Stimulated activated naive B cell treated with anti-CD40 and anti-IgM and Interleukin-4, amounts not matched to agents 10 μg/mL and 1 μg/mL and 100 μg/mL, for 72 hours (primary cell): ENCODE measurements around the gene PGBD4.
A peak's percentile ranks its signal among the peaks of the same experiment; 100 is the strongest.

ENCODE experiments used
- ATAC-seq, 2 donors: fragments of 150-1000 bp; cut with Tn5 transposase; replicated peaks; 2 replicates each; pipeline ENCODE4 v1.10.0; 2021; ENCODE audit warnings: moderate library complexity in 1 of 2
- DNase-seq: peaks from one replicate; pipeline ENCODE4 v3.0.0; 2021
- H3K27ac Mint-ChIP-seq: one replicate; pipeline ENCODE4 v1.8.0; 2022; ENCODE audit warnings: mild to moderate bottlenecking, mixed read lengths
- H3K27me3 Mint-ChIP-seq, 2 donors: one replicate each; pipeline ENCODE4 v1.8.0; 2022; ENCODE audit warnings: mixed read lengths in 2 of 2
- H3K36me3 Mint-ChIP-seq, 2 donors: one replicate each; pipeline ENCODE4 v1.8.0; 2022; ENCODE audit warnings: mixed read lengths in 2 of 2, mild to moderate bottlenecking in 1 of 2
- H3K4me1 Mint-ChIP-seq, 2 donors: one replicate each; pipeline ENCODE4 v1.8.0; 2022; ENCODE audit warnings: mixed read lengths in 2 of 2, mild to moderate bottlenecking in 1 of 2
- H3K4me3 Mint-ChIP-seq, 2 donors: one replicate each; pipeline ENCODE4 v1.8.0; 2022; ENCODE audit warnings: mild to moderate bottlenecking in 2 of 2, mixed read lengths in 2 of 2, moderate library complexity in 1 of 2
- H3K9me3 Mint-ChIP-seq, 2 donors: one replicate each; pipeline ENCODE4 v1.8.0; 2022; ENCODE audit warnings: mixed read lengths in 2 of 2, mild to moderate bottlenecking in 1 of 2

Gene PGBD4

GRCh38 chr15:34101366-34102174 is at the start of gene PGBD4, which contains the start of gene EMC7:
PGBD4 (plus strand) TSS chr15:34102083; CDS start chr15:34102532, 449 bp downstream.
EMC7 (minus strand) TSS chr15:34101862; CDS start chr15:34101839, 23 bp downstream.
- H3K4me1 Mint-ChIP-seq, result peaks cover 6 to 16% of the 10 kb centered on the region in 2 donors
- peak; percentile 99 for ATAC-seq

GRCh38 chr15:34054081-34054707 is 47.7 kb upstream of the PGBD4 start:
- Mint-ChIP-seq H3K27ac (no peak overlapping the region), H3K4me1 (no peaks in the 10 kb centered on the region), H3K9me3 (peaks cover 19 to 25% of the 10 kb centered on the region in 2 donors), H3K4me3 (no peak overlapping the region), H3K36me3 (peaks cover 22 to 26% of the 10 kb centered on the region in 2 donors), H3K27me3 (peaks cover 0 to 9% of the 10 kb centered on the region in 2 donors)
- DNase-seq (no peak), ATAC-seq (no peak)

More at GRCh38 chr15:34101366-34102174, at the start of gene PGBD4, which contains the start of gene EMC7:
- peak; percentile 99 for DNase-seq
- Mint-ChIP-seq H3K4me3 (peak within 1 kb of the TSS; percentile 99 to 100), H3K9me3 (peaks cover 0 to 2% of the 10 kb centered on the region in 2 donors), H3K27me3 (no peaks in the 10 kb centered on the region), H3K36me3 (peaks cover 25 to 33% of the 10 kb centered on the region in 2 donors), H3K27ac (peak within 1 kb of the TSS; percentile 100)

GRCh38 chr15:34055868-34056595 is 45.9 kb upstream of the PGBD4 start:
- Mint-ChIP-seq H3K9me3 (peaks cover 8 to 13% of the 10 kb centered on the region in 2 donors), H3K36me3 (peaks cover 8 to 14% of the 10 kb centered on the region in 2 donors), H3K27ac (no peak overlapping the region), H3K4me1 (no peaks in the 10 kb centered on the region), H3K27me3 (peaks cover 0 to 8% of the 10 kb centered on the region in 2 donors), H3K4me3 (no peak overlapping the region)
- DNase-seq, result no peak
- no peak for ATAC-seq

GRCh38 chr15:34056911-34057310 is 45.0 kb upstream of the PGBD4 start:
- no peaks in the 10 kb centered on the region for H3K27me3 Mint-ChIP-seq
- no peak for DNase-seq
- peaks cover 2 to 3% of the 10 kb centered on the region in 2 donors for H3K4me1 Mint-ChIP-seq
- no peak overlapping the region for H3K27ac Mint-ChIP-seq
- H3K36me3 Mint-ChIP-seq, result peaks cover 0 to 6% of the 10 kb centered on the region in 2 donors
- no peak for ATAC-seq
- peaks cover 0 to 5% of the 10 kb centered on the region in 2 donors for H3K9me3 Mint-ChIP-seq
- no peak overlapping the region for H3K4me3 Mint-ChIP-seq

- ATAC-seq (no peak), DNase-seq (no peak)
- no peaks in the 10 kb centered on the region for H3K27me3 Mint-ChIP-seq
- H3K4me3 Mint-ChIP-seq, result no peak overlapping the region
- H3K4me1 Mint-ChIP-seq, result peaks cover 4 to 7% of the 10 kb centered on the region in 2 donors
- no peak overlapping the region for H3K27ac Mint-ChIP-seq
- no peaks in the 10 kb centered on the region for H3K36me3 Mint-ChIP-seq
- H3K9me3 Mint-ChIP-seq, result no peaks in the 10 kb centered on the region
Observed at GRCh38 chr15:34059476-34059875, 42.4 kb upstream of the PGBD4 start.

GRCh38 chr15:34059946-34060345 is 41.9 kb upstream of the PGBD4 start:
- Mint-ChIP-seq H3K4me3 (no peak overlapping the region), H3K4me1 (peaks cover 4 to 7% of the 10 kb centered on the region in 2 donors), H3K27me3 (no peaks in the 10 kb centered on the region), H3K36me3 (no peaks in the 10 kb centered on the region), H3K27ac (no peak overlapping the region), H3K9me3 (no peaks in the 10 kb centered on the region)
- ATAC-seq, result no peak
- no peak for DNase-seq

- no peak for DNase-seq
- H3K27ac Mint-ChIP-seq, result no peak overlapping the region
- H3K9me3 Mint-ChIP-seq, result no peaks in the 10 kb centered on the region
- H3K4me3 Mint-ChIP-seq, result no peak overlapping the region
- ATAC-seq, result no peak
- peaks cover 4 to 7% of the 10 kb centered on the region in 2 donors for H3K4me1 Mint-ChIP-seq
- no peaks in the 10 kb centered on the region for H3K27me3 Mint-ChIP-seq
- H3K36me3 Mint-ChIP-seq, result no peaks in the 10 kb centered on the region
Observed at GRCh38 chr15:34064438-34064837, 37.4 kb upstream of the PGBD4 start.

- no peak overlapping the region for H3K4me3 Mint-ChIP-seq
- no peak overlapping the region for H3K27ac Mint-ChIP-seq
- DNase-seq (no peak), ATAC-seq (no peak)
- peaks cover 0 to 2% of the 10 kb centered on the region in 2 donors for H3K36me3 Mint-ChIP-seq
- H3K27me3 Mint-ChIP-seq, result no peaks in the 10 kb centered on the region
- H3K4me1 Mint-ChIP-seq, result peaks cover 4 to 7% of the 10 kb centered on the region in 2 donors
- H3K9me3 Mint-ChIP-seq, result no peaks in the 10 kb centered on the region
Observed at GRCh38 chr15:34065261-34065660, 36.6 kb upstream of the PGBD4 start.

GRCh38 chr15:34065941-34066340 is 35.9 kb upstream of the PGBD4 start:
- no peaks in the 10 kb centered on the region for H3K9me3 Mint-ChIP-seq
- ATAC-seq, result no peak
- no peaks in the 10 kb centered on the region for H3K27me3 Mint-ChIP-seq
- H3K36me3 Mint-ChIP-seq, result peaks cover 0 to 2% of the 10 kb centered on the region in 2 donors
- H3K4me3 Mint-ChIP-seq, result no peak overlapping the region
- no peak overlapping the region for H3K27ac Mint-ChIP-seq
- DNase-seq, result no peak
- peaks cover 4 to 7% of the 10 kb centered on the region in 2 donors for H3K4me1 Mint-ChIP-seq

- H3K9me3 Mint-ChIP-seq, result peaks cover 3% of the 10 kb centered on the region in 2 donors
- H3K36me3 Mint-ChIP-seq, result peaks cover 6 to 7% of the 10 kb centered on the region in 2 donors
- no peaks in the 10 kb centered on the region for H3K4me1 Mint-ChIP-seq
- no peak overlapping the region for H3K27ac Mint-ChIP-seq
- no peaks in the 10 kb centered on the region for H3K27me3 Mint-ChIP-seq
- DNase-seq, result no peak
- no peak overlapping the region for H3K4me3 Mint-ChIP-seq
- no peak for ATAC-seq
Observed at GRCh38 chr15:34070003-34070402, 31.9 kb upstream of the PGBD4 start.

- Mint-ChIP-seq H3K4me1 (no peaks in the 10 kb centered on the region), H3K27me3 (no peaks in the 10 kb centered on the region), H3K27ac (no peak overlapping the region), H3K36me3 (peaks cover 26 to 29% of the 10 kb centered on the region in 2 donors), H3K9me3 (peaks cover 3 to 5% of the 10 kb centered on the region in 2 donors), H3K4me3 (no peak overlapping the region)
- ATAC-seq, result no peak
- no peak for DNase-seq
Observed at GRCh38 chr15:34076785-34077184, 25.1 kb upstream of the PGBD4 start.

- no peaks in the 10 kb centered on the region for H3K27me3 Mint-ChIP-seq
- no peak for ATAC-seq
- H3K4me1 Mint-ChIP-seq, result no peaks in the 10 kb centered on the region
- DNase-seq, result no peak
- no peak overlapping the region for H3K4me3 Mint-ChIP-seq
- peaks cover 3 to 5% of the 10 kb centered on the region in 2 donors for H3K9me3 Mint-ChIP-seq
- H3K36me3 Mint-ChIP-seq, result peaks cover 29 to 32% of the 10 kb centered on the region in 2 donors
- no peak overlapping the region for H3K27ac Mint-ChIP-seq
Observed at GRCh38 chr15:34078900-34079299, 23.0 kb upstream of the PGBD4 start.

- H3K9me3 Mint-ChIP-seq, result peaks cover 0 to 2% of the 10 kb centered on the region in 2 donors
- peaks cover 25 to 30% of the 10 kb centered on the region in 2 donors for H3K36me3 Mint-ChIP-seq
- no peak overlapping the region for H3K27ac Mint-ChIP-seq
- DNase-seq (no peak), ATAC-seq (no peak)
- no peak overlapping the region for H3K4me3 Mint-ChIP-seq
- H3K27me3 Mint-ChIP-seq, result no peaks in the 10 kb centered on the region
- no peaks in the 10 kb centered on the region for H3K4me1 Mint-ChIP-seq
Observed at GRCh38 chr15:34079904-34080303, 22.0 kb upstream of the PGBD4 start.

- Mint-ChIP-seq H3K36me3 (peaks cover 20 to 27% of the 10 kb centered on the region in 2 donors), H3K4me1 (no peaks in the 10 kb centered on the region), H3K27me3 (no peaks in the 10 kb centered on the region), H3K4me3 (no peak overlapping the region), H3K9me3 (no peaks in the 10 kb centered on the region), H3K27ac (no peak overlapping the region)
- no peak for ATAC-seq
- DNase-seq, result no peak
Observed at GRCh38 chr15:34084086-34084485, 17.8 kb upstream of the PGBD4 start.
